ENCODE data around the gene TANGO6. TPM values are rescaled to one million over a fixed set of nuclear protein-coding genes. Genes with fewer than 3 reads are reported as not detected.
"Not testable (repeated sequence)": the region's sequence is repeated elsewhere in the genome, so short reads cannot be mapped to it uniquely, and the experiment has no call there.

Gene TANGO6
- 10.9 TPM for polyA plus RNA-seq (2013, experiment 1 of 2; ENCODE audit: insufficient read length)
- 12.0 TPM for polyA plus RNA-seq (2013, experiment 2 of 2; ENCODE audit: insufficient read length)

- peak; percentile 86 for DNase-seq
Measured at GRCh38 chr16:68843482-68844210, at the start of gene TANGO6. TSS of gene TANGO6 (plus strand) at chr16:68843531. CDS start at chr16:68843618, 87 bp downstream.

GRCh38 chr16:68798398-68798797 is 44.9 kb upstream of the TANGO6 start:
- peak; percentile 18 for DNase-seq

- peak; percentile 91 for DNase-seq
Measured at GRCh38 chr16:68800257-68800875, 43.0 kb upstream of the TANGO6 start.

DNA sequence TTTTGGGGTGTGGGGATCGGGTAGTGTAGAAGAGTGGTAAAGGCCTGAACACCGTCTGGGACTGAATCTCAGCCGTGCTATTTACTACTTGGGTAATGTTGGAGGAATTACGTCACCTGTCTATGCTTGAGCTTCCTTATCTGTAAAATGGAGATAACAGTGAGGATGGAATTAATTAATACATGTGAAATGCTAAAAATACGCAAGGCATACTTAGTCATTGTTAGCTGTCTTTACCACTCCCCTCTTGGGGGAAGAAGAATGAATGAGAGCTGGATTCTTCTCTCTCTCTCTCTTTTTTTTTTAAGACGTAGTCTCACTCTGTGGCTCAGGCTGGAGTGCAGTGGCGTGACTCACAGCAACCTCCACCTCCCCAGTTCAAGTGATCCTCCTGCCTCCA is 41.1 kb upstream of the TANGO6 start:
- peak; percentile 91 for DNase-seq

GRCh38 chr16:68806422-68806821 is 36.9 kb upstream of the TANGO6 start:
- DNase-seq, result no peak

GRCh38 chr16:68806981-68807380 is 36.4 kb upstream of the TANGO6 start:
- DNase-seq, result no peak

GRCh38 chr16:68814516-68814915 is 28.8 kb upstream of the TANGO6 start:
- no peak for DNase-seq

GRCh38 chr16:68823401-68824135 is 19.8 kb upstream of the TANGO6 start:
- DNase-seq, result peak; percentile 96

DNA sequence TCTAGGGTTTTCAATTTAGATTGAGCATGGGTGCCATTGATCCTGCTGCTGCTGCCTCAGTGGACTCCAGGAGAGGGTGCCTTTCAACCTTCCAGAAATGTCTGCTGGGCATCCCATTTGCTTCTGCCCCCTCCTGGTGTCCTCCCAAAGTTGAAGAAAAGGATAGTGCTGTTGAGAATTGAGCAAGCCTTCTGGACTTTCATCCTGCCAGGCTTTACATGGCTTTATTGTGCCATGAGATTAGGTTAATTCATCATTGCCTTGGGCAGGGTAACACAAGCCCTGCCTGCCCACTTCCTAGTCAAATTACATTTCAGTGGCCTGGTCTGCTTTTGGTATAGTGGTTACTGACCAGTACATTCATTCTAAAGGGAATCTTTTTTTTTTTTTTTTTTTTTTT is 17.9 kb upstream of the TANGO6 start:
- no peak for DNase-seq

- DNase-seq, result no peak
Measured at GRCh38 chr16:68826652-68827051, 16.7 kb upstream of the TANGO6 start.

GRCh38 chr16:68833251-68833650 is 10.1 kb upstream of the TANGO6 start:
- DNase-seq, result no peak

DNA sequence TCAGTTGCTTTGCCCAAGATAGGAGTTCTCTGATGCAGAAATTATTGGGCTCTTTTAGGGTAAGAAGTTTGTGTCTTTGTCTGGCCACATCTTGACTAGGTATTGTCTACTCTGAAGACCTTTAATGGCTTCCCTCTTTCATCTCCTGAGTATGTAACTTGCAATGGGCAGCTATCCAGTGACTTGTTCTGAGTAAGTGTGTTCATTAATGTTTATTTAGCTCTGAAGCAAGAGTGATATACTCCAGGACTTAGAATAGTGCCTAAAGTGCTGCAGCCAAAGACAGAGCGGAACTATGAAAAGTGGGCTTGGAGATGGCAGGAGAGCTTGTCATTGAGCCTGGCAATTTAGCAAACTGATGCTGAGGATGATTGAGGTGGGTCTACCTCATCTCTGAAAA is 8.8 kb upstream of the TANGO6 start:
- no peak for DNase-seq

GRCh38 chr16:68835970-68836369 is 7.4 kb upstream of the TANGO6 start:
- DNase-seq, result no peak

DNA sequence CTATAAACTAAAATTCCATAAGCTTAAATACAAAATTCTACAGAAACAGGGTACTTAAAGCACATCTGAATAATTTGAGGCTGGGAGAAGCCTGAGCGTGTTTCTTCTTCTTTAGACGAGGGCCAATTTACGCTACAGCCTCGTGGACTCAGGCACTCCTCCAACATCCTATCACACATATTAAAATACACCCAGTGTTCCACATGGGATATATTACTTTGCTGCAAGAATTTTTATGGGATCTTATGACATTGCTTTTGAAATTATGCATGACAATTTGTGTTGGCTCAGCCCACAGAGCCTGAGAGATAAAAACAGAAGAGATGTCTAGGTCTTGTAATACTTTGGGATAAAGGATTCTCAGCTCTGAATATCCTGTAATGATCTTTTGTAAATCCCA is 3.5 kb upstream of the TANGO6 start:
- DNase-seq, result no peak

- not testable (repeated sequence) for DNase-seq
Measured at GRCh38 chr16:68842964-68843481, 308 bp upstream of the TANGO6 start.

- DNase-seq, result no peak
Measured at GRCh38 chr16:68844211-68844564, 857 bp downstream of the TANGO6 start.

- DNase-seq, result no peak
Measured at GRCh38 chr16:68848786-68849185, 5.5 kb downstream of the TANGO6 start.

- DNase-seq, result no peak
Measured at GRCh38 chr16:68850481-68850880, 7.2 kb downstream of the TANGO6 start.

DNA sequence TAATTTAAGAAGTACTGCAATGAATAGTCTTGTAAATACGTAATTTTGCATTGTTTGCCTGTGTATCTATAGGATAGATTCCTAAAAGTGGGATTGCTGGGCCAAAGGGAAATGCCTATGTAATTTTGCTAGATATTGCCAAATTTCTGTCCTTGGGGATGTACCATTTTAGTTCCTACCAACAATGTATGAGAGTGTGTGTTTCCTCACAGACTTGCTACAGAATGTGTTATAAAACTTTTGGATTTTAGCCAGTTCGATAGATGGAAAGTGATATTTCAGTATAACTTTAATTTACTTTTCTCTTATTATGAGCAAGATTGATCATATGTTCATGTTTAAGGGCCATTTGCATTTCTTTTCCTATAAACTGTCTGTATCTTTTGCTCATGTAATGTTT is 8.3 kb downstream of the TANGO6 start:
- DNase-seq, result no peak

DNA sequence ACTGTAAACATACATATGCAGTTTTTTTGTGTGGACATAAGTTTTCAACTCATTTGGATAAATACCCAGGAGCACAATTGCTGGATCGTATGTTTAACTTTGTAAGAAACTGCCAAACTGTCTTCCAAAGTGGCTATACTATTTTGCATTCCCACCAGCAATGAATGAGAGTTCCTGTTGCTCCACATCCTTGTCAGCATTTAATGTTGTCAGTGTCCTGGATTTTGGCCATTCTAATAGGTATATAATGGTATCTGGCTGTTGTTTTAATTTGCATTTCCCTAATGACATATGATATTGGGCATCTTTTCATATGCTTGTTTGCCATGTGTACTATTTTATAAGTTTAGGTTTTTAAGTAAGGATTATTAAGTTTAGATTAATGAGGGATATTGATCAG is 14.1 kb downstream of the TANGO6 start:
- DNase-seq, result no peak

DNA sequence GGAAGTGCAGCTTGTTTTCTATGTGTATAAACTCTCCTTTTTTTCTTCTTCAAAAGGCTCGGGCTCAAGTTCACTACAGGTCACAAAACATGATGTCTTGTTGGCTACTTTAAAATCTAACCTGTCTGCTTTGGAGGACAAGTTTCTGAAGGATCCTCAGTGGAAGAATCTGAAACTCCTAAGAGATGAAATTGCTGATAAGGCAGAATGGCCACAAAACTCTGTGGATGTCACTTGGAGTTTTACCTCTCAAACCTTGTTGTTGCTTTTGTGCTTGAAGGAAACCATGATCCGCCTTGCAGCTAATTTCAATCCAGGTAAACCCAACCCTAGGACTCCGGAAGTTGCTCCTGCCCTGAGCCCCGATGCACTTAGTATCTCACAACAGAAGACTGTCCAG is 16.5 kb downstream of the TANGO6 start:
- no peak for DNase-seq

DNA sequence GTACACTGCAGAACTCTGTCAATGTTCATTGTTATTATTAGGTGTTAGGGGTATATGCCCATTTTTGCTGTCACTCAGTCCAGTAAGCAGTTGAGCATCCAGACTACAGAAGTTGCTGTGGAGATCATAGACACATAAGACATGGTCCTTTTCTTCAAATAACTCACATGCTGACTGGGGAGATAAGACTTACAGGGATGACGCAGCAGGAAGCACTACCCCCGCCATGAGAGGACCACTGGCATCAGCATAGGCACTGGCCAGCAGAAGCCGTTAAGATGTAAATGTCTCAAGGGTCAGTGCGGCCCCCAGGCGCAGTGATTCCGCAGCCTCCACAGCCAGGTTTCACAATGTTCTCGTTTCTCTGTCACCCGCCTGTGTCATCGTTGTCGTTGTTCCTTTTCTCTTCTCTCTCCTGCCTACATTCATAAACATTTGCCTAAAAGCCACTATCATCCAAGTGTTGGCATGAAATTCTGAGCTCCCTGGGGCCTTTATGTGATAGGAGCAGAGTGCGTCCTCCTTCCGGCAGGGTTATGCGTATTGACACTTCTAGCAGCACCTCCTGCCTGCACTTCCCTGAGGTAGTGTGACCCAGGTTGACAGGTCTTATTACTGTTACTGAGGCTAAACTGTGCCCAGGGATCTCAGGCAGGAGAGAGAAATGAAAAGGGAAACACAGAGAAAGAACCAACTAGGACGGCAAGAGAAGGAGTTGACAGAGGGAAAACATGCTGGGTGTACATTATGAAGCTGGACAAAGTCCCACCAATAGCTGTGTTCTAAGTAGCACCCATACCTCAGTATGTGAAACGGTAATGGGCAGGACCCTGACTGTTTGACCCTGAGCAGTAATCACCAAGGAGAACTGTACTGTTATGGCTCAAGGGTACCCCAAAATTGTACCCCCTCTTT is 17.9 kb downstream of the TANGO6 start:
- no peak for DNase-seq

Data from fibroblast of skin of scalp (primary cell).